AG09309 (cell line): ENCODE data around the gene APOE.

Experiments
- DNase-seq: peaks from one replicate; pipeline ENCODE4 v3.0.0-alpha.2; 2010; ENCODE audit warnings: low read depth
- H3K4me3 ChIP-seq: 2 replicates; pipeline ENCODE4 v1.5.1; 2011; ENCODE audit warnings: mild to moderate bottlenecking, low read depth, low read length, moderate library complexity; ENCODE audit not compliant: control insufficient read depth
- TF ChIP-seq, protein P1 (sequence below): IDR thresholded peaks from 2 replicates; pipeline ENCODE4 v1.5.1; 2011; ENCODE audit warnings: mild to moderate bottlenecking, low read depth, low read length, inconsistent platforms; ENCODE audit not compliant: insufficient read depth, control insufficient read depth; ENCODE audit errors: missing control alignments

APOE gene

DNA sequence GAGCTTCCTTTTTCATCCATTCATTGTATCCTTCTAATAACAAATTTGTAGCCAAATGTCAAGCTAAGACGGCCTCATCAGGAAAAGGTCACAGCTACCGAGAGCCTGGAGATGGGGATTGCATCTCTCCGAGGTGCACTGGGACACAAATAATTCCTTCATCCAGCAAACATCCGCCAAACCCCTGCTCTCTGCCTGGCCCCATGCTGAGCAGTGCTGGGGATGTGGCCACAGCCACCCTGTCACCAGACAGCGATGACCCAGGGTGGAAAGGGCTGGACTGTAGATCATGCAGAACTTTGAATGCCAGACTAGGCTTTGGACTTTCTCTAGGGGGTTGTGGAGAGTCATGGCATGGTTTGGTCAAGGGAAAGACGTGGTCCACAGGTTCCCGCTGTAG lies 12.7 kb upstream of the APOE start:
- H3K4me3 ChIP-seq = no peak overlapping the region
- TF ChIP-seq, protein P1, sequence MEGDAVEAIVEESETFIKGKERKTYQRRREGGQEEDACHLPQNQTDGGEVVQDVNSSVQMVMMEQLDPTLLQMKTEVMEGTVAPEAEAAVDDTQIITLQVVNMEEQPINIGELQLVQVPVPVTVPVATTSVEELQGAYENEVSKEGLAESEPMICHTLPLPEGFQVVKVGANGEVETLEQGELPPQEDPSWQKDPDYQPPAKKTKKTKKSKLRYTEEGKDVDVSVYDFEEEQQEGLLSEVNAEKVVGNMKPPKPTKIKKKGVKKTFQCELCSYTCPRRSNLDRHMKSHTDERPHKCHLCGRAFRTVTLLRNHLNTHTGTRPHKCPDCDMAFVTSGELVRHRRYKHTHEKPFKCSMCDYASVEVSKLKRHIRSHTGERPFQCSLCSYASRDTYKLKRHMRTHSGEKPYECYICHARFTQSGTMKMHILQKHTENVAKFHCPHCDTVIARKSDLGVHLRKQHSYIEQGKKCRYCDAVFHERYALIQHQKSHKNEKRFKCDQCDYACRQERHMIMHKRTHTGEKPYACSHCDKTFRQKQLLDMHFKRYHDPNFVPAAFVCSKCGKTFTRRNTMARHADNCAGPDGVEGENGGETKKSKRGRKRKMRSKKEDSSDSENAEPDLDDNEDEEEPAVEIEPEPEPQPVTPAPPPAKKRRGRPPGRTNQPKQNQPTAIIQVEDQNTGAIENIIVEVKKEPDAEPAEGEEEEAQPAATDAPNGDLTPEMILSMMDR = no peak
- DNase-seq = no peak

DNA sequence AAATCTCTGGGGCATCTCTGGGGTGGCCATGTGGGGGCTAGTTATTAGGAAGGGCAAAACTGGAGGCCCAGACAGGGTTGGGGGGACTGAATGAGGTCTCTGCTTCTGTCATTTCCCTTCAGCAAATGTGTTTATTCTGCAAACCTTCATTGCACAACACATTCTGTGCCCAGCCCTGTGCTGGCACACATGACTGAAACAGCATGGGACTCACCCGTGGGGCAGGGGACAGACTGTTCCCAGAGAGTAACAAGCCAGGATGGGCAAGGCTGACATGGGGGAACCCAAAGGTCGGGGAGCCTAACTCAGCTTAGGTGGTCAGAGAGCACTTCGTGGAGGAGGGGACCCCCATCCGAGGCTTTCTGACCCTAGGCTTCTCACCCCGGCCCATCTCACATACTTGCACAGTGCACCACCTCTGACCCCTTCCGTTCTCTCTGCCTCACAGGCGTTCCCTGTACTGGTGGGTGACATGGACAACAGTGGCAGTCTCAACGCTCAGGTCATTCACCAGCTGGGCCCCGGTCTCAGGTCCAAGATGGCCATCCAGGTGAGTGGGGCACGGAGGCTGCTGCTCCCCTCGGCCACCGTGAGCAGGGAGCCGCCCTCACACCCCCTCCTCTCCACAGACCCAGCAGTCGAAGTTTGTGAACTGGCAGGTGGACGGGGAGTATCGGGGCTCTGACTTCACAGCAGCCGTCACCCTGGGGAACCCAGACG lies 12.1 kb upstream of the APOE start:
- TF ChIP-seq, protein P1 = no peak
- H3K4me3 ChIP-seq = no peak overlapping the region
- DNase-seq = no peak

DNA sequence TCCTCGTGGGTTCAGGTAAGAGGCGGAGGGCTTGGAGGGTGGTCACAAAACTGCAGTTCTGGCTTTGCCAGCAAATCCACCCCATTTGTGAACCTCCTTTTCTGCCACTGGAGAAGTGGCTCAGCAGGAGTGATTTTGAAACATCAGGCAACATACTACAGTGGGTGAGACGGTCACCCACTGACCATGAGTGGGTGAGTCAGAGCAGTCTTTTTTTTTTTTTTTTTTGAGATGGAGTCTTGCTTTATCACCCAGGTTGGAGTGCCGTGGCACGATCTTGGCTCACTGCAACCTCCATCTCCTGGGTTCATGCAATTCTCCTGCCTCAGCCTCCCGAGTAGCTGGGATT lies 11.6 kb upstream of the APOE start:
- TF ChIP-seq, protein P1 = no peak
- no peak for DNase-seq
- no peak overlapping the region for H3K4me3 ChIP-seq

- DNase-seq = no peak
These were observed 10.7 kb upstream of the APOE start for GRCh38 chr19:44894946-44895345.

GRCh38 chr19:44897835-44898234 lies 7.8 kb upstream of the APOE start:
- DNase-seq = no peak

More at GRCh38 chr19:44894946-44895345, 10.7 kb upstream of the APOE start:
- TF ChIP-seq, protein P1 = no peak
- H3K4me3 ChIP-seq = no peak overlapping the region

GRCh38 chr19:44900328-44901244 lies 5.0 kb upstream of the APOE start:
- DNase-seq = no peak
- no peak overlapping the region for H3K4me3 ChIP-seq
- TF ChIP-seq, protein P1 = no peak

More at GRCh38 chr19:44897835-44898234, 7.8 kb upstream of the APOE start:
- H3K4me3 ChIP-seq = no peak overlapping the region
- TF ChIP-seq, protein P1 = no peak
